GM12878 (cell line): ENCODE data around the gene RPS4Y2. TPM values are rescaled to one million over a fixed set of nuclear protein-coding genes. Genes with fewer than 3 reads are reported as not detected.

Source experiments
- MEF2B ChIP-seq: fragments of 450-650 bp; IDR thresholded peaks from 2 replicates; pipeline ENCODE4 v1.6.1; 2018; ENCODE audit warnings: mild to moderate bottlenecking, moderate library complexity; ENCODE audit not compliant: partially characterized antibody, poor library complexity, severe bottlenecking
- PAX8 ChIP-seq: fragments of 450-650 bp; IDR thresholded peaks from 2 replicates; pipeline ENCODE4 v1.6.1; 2017; ENCODE audit warnings: mild to moderate bottlenecking, moderate library complexity
- SKIL ChIP-seq: fragments of 450-650 bp; IDR thresholded peaks from 2 replicates; pipeline ENCODE4 v1.6.1; 2017; ENCODE audit warnings: mild to moderate bottlenecking, low read depth, inconsistent platforms; ENCODE audit not compliant: poor library complexity, severe bottlenecking
- TBL1XR1 ChIP-seq: IDR thresholded peaks from 2 replicates; pipeline ENCODE4 v1.6.1; 2012; ENCODE audit warnings: low read depth, low read length, improper control_type of control experiment
- YBX1 ChIP-seq: fragments of 450-650 bp; IDR thresholded peaks from 2 replicates; pipeline ENCODE4 v1.6.1; 2016; ENCODE audit warnings: antibody characterized with exemption
- ZNF384 ChIP-seq: IDR thresholded peaks from 2 replicates; pipeline ENCODE4 v1.6.1; 2012; ENCODE audit warnings: low read depth, mild to moderate bottlenecking, low read length, improper control_type of control experiment, borderline replicate concordance
- ZSCAN29 ChIP-seq: fragments of 450-650 bp; IDR thresholded peaks from 2 replicates; pipeline ENCODE4 v1.6.1; 2017; ENCODE audit warnings: mild to moderate bottlenecking, moderate library complexity
- polyA plus RNA-seq, 11 experiments: library from polyadenylated mRNA; depleted of rRNA in 4 of 11; unstranded in 6 of 11; stranded (reverse) in 5 of 11; fragments of >200 nt; fragmentation: Nextera tagmentation in 4 of 11; fragmentation: Illumina TruSeq in 1 of 11; extraction: Ambion mirVana in 4 of 11; extraction: Trizol in 1 of 11; gene quantifications; 1 replicate in 1 of 11; 2 replicates in 10 of 11; pipeline versions ENCODE4 v1.2.1 to v1.2.3, GENCODE V29; 2011 to 2016; ENCODE audit warnings: inconsistent platforms in 2 of 11, missing spikeins in 2 of 11, low read depth in 1 of 11
- total RNA-seq, 4 experiments: library from RNA; depleted of rRNA in 3 of 4; stranded (reverse); fragments of >200 nt in 3 of 4; fragmentation: Illumina TruSeq in 1 of 4; extraction: Trizol in 1 of 4; gene quantifications; 2 replicates each; pipeline versions ENCODE4 v1.2.1 to v1.2.3, GENCODE V29; 2013 to 2021
- TF ChIP-seq, protein P1 (sequence below): fragments of 450-650 bp; formaldehyde crosslinking; IDR thresholded peaks from 2 replicates; pipeline ENCODE4 v1.5.0; 2022; ENCODE audit warnings: mild to moderate bottlenecking, missing genetic modification characterization

Gene RPS4Y2
- total and polyA plus RNA-seq, 10 of the 15 experiments (the other 5 are each of a cell fraction or from before 2014, with no cell fraction given) = not detected

- TF ChIP-seq, protein P1, sequence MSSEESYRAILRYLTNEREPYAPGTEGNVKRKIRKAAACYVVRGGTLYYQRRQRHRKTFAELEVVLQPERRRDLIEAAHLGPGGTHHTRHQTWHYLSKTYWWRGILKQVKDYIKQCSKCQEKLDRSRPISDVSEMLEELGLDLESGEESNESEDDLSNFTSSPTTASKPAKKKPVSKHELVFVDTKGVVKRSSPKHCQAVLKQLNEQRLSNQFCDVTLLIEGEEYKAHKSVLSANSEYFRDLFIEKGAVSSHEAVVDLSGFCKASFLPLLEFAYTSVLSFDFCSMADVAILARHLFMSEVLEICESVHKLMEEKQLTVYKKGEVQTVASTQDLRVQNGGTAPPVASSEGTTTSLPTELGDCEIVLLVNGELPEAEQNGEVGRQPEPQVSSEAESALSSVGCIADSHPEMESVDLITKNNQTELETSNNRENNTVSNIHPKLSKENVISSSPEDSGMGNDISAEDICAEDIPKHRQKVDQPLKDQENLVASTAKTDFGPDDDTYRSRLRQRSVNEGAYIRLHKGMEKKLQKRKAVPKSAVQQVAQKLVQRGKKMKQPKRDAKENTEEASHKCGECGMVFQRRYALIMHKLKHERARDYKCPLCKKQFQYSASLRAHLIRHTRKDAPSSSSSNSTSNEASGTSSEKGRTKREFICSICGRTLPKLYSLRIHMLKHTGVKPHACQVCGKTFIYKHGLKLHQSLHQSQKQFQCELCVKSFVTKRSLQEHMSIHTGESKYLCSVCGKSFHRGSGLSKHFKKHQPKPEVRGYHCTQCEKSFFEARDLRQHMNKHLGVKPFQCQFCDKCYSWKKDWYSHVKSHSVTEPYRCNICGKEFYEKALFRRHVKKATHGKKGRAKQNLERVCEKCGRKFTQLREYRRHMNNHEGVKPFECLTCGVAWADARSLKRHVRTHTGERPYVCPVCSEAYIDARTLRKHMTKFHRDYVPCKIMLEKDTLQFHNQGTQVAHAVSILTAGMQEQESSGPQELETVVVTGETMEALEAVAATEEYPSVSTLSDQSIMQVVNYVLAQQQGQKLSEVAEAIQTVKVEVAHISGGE (CRISPR knock-in tag) = no peak
- no peak for TF ChIP-seq PAX8
- TF ChIP-seq ZSCAN29 = no peak
- TF ChIP-seq TBL1XR1 = no peak
- TF ChIP-seq YBX1 = no peak
- TF ChIP-seq SKIL = no peak
- TF ChIP-seq ZNF384 = no peak
- TF ChIP-seq MEF2B = no peak
Observed at GRCh38 chrY:20726184-20726907, 29.6 kb upstream of the RPS4Y2 start (continued).
